GM18505 (cell line): ENCODE measurements around the gene CD96.
"Not testable (repeated sequence)": the region's sequence is repeated elsewhere in the genome, so short reads cannot be mapped to it uniquely, and the experiment has no call there.

Experiments
- ATAC-seq: cut with Tn5 transposase; IDR thresholded peaks from one replicate; pipeline ENCODE4 v1.9.1; 2021; ENCODE audit not compliant: unreplicated experiment
- POLR2A ChIP-seq: IDR thresholded peaks from 4 replicates; pipeline ENCODE4 v1.6.1; 2011; ENCODE audit warnings: borderline replicate concordance; ENCODE audit not compliant: insufficient read depth, insufficient read length; ENCODE audit errors: extremely low read depth

The CD96 gene

GRCh38 chr3:111616417-111617105 is 74.6 kb downstream of the CD96 start:
- peak; percentile 75 for ATAC-seq
- TF ChIP-seq POLR2A: no peak

DNA sequence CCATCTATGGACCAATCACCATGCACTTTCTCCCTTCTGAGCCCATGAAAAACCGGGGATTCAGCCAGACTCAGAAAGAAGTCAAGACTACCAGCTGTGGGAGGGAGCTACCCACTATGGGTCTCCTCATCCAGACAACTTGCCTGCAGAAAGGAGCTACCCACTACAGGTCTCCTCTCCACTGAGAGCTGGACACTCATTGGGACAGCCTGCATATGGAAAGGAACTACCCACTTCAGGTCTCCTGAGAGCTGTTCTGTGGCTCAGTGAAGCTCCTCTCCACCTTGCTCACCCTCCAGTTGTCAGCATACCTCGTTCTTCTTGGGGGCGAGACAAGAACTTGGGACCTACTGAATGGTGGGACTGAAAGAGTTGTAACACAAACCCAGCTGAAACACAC is 75.4 kb downstream of the CD96 start:
- no peak for ATAC-seq
- TF ChIP-seq POLR2A: no peak

DNA sequence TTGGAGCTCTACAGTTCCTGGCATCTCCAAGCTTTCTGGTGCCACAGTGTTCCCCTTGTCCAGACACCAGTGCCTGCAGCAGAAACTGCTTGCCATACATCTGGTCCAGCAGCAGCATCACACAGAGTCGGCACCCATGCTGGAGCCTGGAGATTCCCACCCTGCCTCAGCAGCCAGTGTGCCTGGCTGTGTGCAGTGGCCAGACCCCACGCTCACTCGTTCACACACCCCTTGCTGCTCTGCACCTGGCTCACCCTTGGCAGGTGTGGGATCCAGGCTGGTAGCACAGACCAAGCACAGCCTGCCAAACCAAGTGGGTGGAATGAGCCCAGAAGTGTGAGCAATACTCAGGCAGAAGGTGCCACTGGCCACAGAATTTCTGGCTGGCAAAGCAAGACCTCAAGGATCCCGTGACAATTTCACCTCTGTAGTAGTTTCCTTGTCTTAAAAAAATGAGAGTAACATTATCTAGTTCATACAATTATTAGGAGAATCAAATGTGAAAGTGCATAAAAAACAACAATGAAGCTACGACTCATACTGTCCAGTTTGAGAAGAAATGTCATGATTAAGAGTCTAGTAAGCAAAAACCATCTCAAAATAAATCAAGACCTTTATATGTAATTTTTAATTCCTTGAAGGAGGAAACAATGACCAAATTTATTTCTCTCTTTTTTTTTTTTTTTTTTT is 76.1 kb downstream of the CD96 start:
- ATAC-seq: no peak

DNA sequence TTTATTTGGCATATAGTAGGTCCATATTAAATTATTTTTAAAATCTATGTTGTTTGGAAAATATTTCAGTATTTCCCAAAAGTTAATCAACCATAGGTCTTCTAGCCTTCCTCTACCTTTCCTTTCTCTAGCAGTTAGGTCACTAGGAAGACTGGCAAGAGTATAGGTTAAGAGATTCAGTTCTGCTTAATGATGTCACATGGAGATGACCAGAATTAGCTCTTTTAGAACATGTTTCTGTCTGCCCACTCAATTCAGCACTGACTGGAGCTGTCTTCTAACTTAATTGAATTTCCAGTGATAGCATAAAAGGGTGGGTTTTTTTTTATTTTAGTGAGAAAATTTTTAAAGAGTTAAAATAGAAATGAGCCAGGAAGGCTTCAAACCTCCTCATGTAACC is 76.9 kb downstream of the CD96 start:
- TF ChIP-seq POLR2A: no peak
- no peak for ATAC-seq

More for the DNA sequence above, 76.1 kb downstream of the CD96 start:
- TF ChIP-seq POLR2A: no peak

DNA sequence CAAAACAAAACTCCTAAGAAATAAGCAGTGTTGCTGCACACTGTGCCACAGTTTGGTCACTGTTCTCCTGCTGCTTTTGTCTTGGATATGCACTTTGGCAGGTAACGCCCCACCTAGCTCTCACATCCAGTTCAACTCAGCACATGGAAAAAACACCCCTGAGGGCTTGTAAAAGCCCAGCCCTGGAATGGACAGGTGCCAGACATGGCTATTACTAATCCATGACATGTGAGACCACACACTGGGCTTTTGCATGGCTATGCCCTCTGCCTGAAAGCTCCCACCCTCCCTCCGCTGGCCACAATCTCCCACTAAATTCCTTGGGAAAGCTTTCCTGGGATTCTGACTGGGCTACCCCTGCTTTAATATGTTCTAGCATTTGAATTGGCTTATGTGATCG is 77.8 kb downstream of the CD96 start:
- no peak for TF ChIP-seq POLR2A
- no peak for ATAC-seq

DNA sequence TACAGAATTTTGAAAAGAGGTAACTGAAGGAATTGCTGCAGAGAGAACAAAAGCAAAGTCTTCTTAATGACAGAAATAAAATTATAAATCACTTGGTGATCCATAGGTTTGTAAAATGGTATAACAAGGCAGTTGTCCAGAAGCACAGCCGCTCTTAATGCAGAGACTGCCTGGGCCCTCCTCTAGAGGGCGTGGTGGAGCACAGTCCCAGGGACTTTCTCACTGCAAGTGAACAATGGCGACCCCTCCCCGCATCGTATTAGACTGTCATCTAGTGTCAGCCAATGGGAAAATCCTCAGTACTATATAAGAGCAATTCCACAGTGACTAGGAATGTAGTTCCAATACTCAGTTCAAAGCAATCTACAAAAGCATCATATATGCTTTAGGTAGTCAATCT is 79.5 kb downstream of the CD96 start:
- TF ChIP-seq POLR2A: no peak
- ATAC-seq: no peak

DNA sequence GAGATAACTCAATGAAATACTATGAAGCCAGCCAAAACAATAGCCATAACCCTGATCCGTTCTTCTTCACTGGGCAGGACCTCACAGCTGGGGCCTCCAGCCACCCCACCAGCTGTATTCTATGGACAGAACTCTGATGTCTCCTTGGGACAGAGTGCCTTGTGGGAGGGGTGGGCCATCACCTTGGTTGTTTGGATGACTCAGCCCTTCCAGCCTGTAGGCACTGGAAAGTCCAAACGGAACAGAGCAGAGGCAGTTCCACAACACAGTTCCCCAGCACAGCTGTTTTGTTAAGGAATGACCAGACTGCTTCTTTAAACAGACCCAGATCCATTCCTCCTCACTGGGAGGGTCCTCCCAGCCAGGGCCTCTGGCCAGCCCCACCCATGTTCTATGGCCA is 85.1 kb downstream of the CD96 start:
- no peak for TF ChIP-seq POLR2A
- ATAC-seq: no peak

- ATAC-seq: not testable (repeated sequence)
Observed at GRCh38 chr3:111629018-111629417, 87.0 kb downstream of the CD96 start.

- ATAC-seq: not testable (repeated sequence)
Observed at GRCh38 chr3:111630638-111631037, 88.6 kb downstream of the CD96 start.

- no peak for TF ChIP-seq POLR2A
- ATAC-seq: no peak
Observed at GRCh38 chr3:111635403-111635802, 93.4 kb downstream of the CD96 start.

- ATAC-seq: no peak
- no peak for TF ChIP-seq POLR2A
Observed at GRCh38 chr3:111636366-111636885, 94.4 kb downstream of the CD96 start.

GRCh38 chr3:111639316-111639715 is 97.3 kb downstream of the CD96 start:
- TF ChIP-seq POLR2A: no peak
- ATAC-seq: no peak

- ATAC-seq: no peak
Observed at GRCh38 chr3:111648991-111649579, 107.1 kb downstream of the CD96 start.

DNA sequence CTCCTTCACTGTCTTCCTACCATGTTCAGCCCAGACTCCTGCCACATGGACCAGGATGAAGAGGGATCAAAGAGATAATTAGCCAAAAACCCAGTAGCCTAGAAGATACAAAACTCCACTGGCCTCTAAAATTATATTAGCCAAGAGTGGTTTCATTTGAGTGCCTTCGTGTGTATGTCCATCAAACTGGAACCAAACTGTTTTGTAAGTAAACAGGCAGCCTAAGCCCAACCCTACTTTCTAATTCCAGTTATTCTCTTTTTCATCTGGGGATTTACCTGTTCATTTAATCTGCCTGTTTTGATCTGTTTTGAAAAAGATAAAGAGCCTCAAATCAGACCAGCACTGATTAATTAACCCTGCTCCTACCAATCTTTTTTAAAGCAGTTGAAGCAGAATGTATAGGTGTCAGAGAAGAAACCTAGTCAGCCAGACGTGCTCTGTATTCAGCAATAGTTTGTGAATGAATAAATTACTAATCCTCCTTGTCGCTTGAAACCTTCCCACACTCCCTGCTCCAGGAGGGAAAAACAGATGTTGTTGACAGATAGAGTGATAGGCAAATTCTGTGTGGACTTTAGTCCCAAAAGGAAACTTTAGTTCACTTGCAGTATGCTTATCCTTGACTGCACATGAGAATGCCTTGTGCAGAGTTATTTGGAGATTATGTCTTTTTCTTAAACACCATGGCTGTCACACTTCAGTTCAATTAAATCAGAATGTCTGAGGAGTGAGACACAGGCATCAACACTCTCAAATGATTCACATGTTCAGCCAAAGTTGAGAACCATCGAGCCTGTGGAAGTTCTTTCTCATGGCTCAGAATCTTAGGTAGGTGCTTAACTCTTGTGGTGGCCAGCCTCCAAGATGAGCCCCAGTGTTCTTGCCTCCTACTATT is 108.6 kb downstream of the CD96 start:
- ATAC-seq: no peak
- TF ChIP-seq POLR2A: no peak

More at GRCh38 chr3:111648991-111649579, 107.1 kb downstream of the CD96 start:
- no peak for TF ChIP-seq POLR2A
